Gastroesophageal sphincter (tissue), 3 donors: ENCODE data around the gene CD19.

Source experiments
- EP300 ChIP-seq: sonication (generic); formaldehyde crosslinking; IDR thresholded peaks from one replicate; pipeline ENCODE4 v1.6.1; 2017; ENCODE audit warnings: antibody characterized with exemption, mild to moderate bottlenecking
- TF ChIP-seq, protein P1 (sequence below), 4 experiments: fragments of 200-600 bp in 2 of 4; fragments of 450-650 bp in 2 of 4; sonication (generic) in 1 of 4; IDR thresholded peaks; one replicate each; pipeline ENCODE4 v1.5.1; 2017 to 2019; ENCODE audit warnings: antibody characterized with exemption in 4 of 4, mild to moderate bottlenecking in 2 of 4, moderate library complexity in 2 of 4

DNA sequence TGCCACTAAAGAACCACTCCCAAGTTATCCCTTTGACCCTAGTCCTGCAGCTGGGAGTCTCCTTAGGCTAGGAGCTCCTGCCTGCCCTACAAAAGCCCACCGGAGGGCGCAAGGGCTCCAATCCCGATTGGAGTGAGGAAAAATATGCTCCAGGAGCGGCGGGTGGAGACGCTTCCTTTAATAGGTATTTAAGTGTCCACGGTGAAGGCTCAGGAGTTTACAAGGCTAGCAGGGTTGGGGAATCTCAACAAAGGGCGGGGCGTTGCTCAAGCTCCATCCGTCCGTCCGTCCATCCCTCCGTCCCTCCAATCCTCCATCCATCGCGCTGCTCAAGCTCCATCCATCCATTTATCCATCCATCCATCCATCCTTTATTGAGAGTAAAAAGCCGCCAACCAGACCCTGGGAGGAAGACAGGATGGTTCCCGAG lies 42.3 kb downstream of the CD19 start:
- TF ChIP-seq, protein P1, sequence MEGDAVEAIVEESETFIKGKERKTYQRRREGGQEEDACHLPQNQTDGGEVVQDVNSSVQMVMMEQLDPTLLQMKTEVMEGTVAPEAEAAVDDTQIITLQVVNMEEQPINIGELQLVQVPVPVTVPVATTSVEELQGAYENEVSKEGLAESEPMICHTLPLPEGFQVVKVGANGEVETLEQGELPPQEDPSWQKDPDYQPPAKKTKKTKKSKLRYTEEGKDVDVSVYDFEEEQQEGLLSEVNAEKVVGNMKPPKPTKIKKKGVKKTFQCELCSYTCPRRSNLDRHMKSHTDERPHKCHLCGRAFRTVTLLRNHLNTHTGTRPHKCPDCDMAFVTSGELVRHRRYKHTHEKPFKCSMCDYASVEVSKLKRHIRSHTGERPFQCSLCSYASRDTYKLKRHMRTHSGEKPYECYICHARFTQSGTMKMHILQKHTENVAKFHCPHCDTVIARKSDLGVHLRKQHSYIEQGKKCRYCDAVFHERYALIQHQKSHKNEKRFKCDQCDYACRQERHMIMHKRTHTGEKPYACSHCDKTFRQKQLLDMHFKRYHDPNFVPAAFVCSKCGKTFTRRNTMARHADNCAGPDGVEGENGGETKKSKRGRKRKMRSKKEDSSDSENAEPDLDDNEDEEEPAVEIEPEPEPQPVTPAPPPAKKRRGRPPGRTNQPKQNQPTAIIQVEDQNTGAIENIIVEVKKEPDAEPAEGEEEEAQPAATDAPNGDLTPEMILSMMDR (IDR thresholded peaks at IDR 0.05), result peak in 3 of 4 experiments; percentile 50 to 69 (median 52)
- no peak for TF ChIP-seq EP300
